ENCODE measurements around the gene FNIP2.

The FNIP2 gene

DNA sequence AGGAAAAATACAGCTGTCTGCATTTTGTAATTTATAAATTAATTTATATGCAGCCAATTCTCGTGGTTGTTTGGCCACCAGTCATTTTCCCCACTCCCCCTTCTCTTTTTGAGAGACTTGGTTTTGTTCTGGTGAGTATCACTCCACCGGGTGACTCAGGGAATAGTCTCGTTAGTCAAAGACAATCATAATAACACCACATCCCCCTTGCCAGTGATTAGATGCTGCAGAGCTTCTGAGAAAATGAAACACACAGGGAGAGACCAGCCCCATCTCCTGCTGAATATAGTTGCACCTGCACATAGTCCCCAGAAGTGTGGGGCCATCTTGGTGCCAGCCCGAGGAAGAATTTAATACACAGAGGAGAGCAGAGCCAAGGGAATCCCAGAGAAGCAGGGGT lies 8.0 kb upstream of the FNIP2 start:
- Histone ChIP-seq H3K4me1 (ENCODE audit: low read depth, poor library complexity, severe bottlenecking) (no peaks in the 10 kb centered on the region), H4K20me1 (ENCODE audit: insufficient read depth) (no peaks in the 10 kb centered on the region), H3K4me2 (no peak overlapping the region), H3K27ac (no peak overlapping the region), H3K36me3 (ENCODE audit: insufficient read depth) (no peaks in the 10 kb centered on the region), H2AFZ (ENCODE audit: low read depth) (no peak overlapping the region), H3K79me2 (ENCODE audit: insufficient read depth, low read depth) (no peaks in the 10 kb centered on the region), H3K4me3 (IDR thresholded peaks at IDR 0.05; ENCODE audit: insufficient read depth, low read depth, low read length) (no peak overlapping the region), H3K9ac (no peak overlapping the region), H3K27me3 (ENCODE audit: insufficient read depth, low read depth) (no peaks in the 10 kb centered on the region; the same call in 1 of the 2 replicates)
- TF ChIP-seq, protein P1, sequence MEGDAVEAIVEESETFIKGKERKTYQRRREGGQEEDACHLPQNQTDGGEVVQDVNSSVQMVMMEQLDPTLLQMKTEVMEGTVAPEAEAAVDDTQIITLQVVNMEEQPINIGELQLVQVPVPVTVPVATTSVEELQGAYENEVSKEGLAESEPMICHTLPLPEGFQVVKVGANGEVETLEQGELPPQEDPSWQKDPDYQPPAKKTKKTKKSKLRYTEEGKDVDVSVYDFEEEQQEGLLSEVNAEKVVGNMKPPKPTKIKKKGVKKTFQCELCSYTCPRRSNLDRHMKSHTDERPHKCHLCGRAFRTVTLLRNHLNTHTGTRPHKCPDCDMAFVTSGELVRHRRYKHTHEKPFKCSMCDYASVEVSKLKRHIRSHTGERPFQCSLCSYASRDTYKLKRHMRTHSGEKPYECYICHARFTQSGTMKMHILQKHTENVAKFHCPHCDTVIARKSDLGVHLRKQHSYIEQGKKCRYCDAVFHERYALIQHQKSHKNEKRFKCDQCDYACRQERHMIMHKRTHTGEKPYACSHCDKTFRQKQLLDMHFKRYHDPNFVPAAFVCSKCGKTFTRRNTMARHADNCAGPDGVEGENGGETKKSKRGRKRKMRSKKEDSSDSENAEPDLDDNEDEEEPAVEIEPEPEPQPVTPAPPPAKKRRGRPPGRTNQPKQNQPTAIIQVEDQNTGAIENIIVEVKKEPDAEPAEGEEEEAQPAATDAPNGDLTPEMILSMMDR (conservative IDR thresholded peaks at IDR 0.05; ENCODE audit: low read depth, low read length) = no peak

DNA sequence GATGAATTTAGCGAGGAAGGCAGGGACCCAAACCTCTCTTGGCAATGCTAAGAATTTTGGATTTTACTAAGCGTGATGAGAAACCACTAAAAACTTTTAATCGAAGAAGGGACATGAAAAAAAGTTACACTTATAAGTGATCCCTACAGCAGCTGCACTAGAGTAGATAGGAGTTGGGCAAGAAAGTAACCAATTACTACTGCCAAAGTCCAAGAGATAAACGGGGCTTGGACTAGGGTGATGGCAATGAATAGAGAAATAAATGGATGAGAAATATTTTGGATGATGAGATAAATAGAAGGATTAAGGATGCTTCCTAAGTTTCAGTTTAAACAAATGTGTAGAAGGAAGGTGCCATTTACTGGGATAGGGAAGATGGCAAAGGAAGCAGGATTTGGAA lies 6.3 kb upstream of the FNIP2 start:
- no peak overlapping the region for H3K4me2 ChIP-seq
- no peak overlapping the region for H3K9ac ChIP-seq
- no peaks in the 10 kb centered on the region for H3K36me3 ChIP-seq (ENCODE audit: insufficient read depth)
- no peaks in the 10 kb centered on the region for H3K4me1 ChIP-seq (ENCODE audit: low read depth, poor library complexity, severe bottlenecking)
- H3K79me2 ChIP-seq (ENCODE audit: insufficient read depth, low read depth) = no peaks in the 10 kb centered on the region
- no peak overlapping the region for H2AFZ ChIP-seq (ENCODE audit: low read depth)
- H3K27ac ChIP-seq = no peak overlapping the region
- H3K4me3 ChIP-seq (IDR thresholded peaks at IDR 0.05; ENCODE audit: insufficient read depth, low read depth, low read length) = no peak overlapping the region
- no peaks in the 10 kb centered on the region for H4K20me1 ChIP-seq (ENCODE audit: insufficient read depth)
- TF ChIP-seq, protein P1 (conservative IDR thresholded peaks at IDR 0.05; ENCODE audit: low read depth, low read length) = no peak
- H3K27me3 ChIP-seq (ENCODE audit: insufficient read depth, low read depth) = no peaks in the 10 kb centered on the region; the same call in 1 of the 2 replicates

DNA sequence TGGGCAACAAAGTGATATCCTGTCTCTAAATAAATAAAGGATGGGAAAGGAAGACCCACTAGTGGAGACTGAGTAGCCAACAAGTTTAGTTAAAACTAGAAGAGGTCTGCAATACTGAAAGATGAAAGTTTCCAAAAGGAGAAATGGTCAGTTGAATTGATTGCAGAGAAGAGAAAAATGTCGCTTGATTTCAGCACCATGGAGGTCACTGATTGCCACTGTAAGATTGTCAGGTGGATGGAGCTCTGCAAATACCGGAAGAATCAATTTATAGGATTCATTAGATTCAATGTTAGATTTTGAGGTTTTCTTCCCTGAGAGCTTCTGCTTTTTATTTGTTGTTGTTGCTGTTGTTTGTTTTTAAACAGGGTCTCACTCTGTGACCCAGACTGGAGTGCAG lies 5.4 kb upstream of the FNIP2 start:
- H3K4me2 ChIP-seq = no peak overlapping the region
- H3K9ac ChIP-seq = no peak overlapping the region
- H3K27ac ChIP-seq = no peak overlapping the region
- no peaks in the 10 kb centered on the region for H3K36me3 ChIP-seq (ENCODE audit: insufficient read depth)
- H2AFZ ChIP-seq (ENCODE audit: low read depth) = no peak overlapping the region
- H3K4me3 ChIP-seq (IDR thresholded peaks at IDR 0.05; ENCODE audit: insufficient read depth, low read depth, low read length) = no peak overlapping the region
- no peaks in the 10 kb centered on the region for H3K4me1 ChIP-seq (ENCODE audit: low read depth, poor library complexity, severe bottlenecking)
- H4K20me1 ChIP-seq (ENCODE audit: insufficient read depth) = no peaks in the 10 kb centered on the region
- H3K27me3 ChIP-seq (ENCODE audit: insufficient read depth, low read depth) = no peaks in the 10 kb centered on the region; the same call in 1 of the 2 replicates
- TF ChIP-seq, protein P1 (conservative IDR thresholded peaks at IDR 0.05; ENCODE audit: low read depth, low read length) = no peak
- no peaks in the 10 kb centered on the region for H3K79me2 ChIP-seq (ENCODE audit: insufficient read depth, low read depth)

DNA sequence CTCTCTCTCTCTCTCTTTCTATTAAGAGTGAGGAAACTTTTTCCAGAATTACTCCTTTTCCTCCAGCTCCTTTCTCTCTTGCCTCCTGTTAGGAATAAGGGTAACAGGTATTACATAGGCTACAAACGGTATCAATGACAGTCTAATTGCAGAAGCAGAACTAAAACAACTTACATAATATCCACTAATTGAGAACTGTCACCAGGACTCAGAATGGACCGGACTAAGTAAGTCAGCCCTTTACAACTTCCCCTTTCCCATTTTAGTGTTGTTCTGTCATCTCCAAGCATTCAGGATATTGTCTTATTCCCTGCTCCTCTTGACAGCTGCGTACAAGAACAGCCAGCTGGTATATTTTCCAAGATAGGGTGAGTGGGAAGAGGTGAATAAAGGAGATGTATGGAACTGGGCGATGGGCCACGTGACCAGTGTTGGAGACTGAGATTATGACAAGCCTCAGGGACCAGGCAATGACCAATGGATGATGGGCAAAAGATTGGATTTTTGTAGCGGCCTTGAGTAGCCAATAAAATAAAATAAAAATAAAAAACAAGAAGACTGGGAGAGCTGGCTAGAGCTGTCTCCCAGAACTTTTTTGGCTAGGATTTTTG lies 2.3 kb upstream of the FNIP2 start:
- H3K4me1 ChIP-seq (ENCODE audit: low read depth, poor library complexity, severe bottlenecking) = peaks cover 17% of the 10 kb centered on the region
- TF ChIP-seq, protein P1 (conservative IDR thresholded peaks at IDR 0.05; ENCODE audit: low read depth, low read length) = no peak
- no peaks in the 10 kb centered on the region for H4K20me1 ChIP-seq (ENCODE audit: insufficient read depth)
- no peak overlapping the region for H2AFZ ChIP-seq (ENCODE audit: low read depth)
- no peak overlapping the region for H3K4me3 ChIP-seq (IDR thresholded peaks at IDR 0.05; ENCODE audit: insufficient read depth, low read depth, low read length)
- H3K4me2 ChIP-seq = no peak overlapping the region
- H3K36me3 ChIP-seq (ENCODE audit: insufficient read depth) = no peaks in the 10 kb centered on the region
- H3K9ac ChIP-seq = no peak overlapping the region
- no peaks in the 10 kb centered on the region; the same call in 1 of the 2 replicates for H3K27me3 ChIP-seq (ENCODE audit: insufficient read depth, low read depth)
- peaks cover 20% of the 10 kb centered on the region; the same call in 1 of the 2 replicates for H3K79me2 ChIP-seq (ENCODE audit: insufficient read depth, low read depth)
- H3K27ac ChIP-seq = no peak overlapping the region

All from KMS-11 (cell line).